ENCODE data around the gene CENPF. TPM values are rescaled to one million over a fixed set of nuclear protein-coding genes. Genes with fewer than 3 reads are reported as not detected.

CENPF gene
- total and polyA plus RNA-seq, 2 donors from 2014 or later, result 0.39 to 3.3 TPM

GRCh38 chr1:214640431-214641213 is 37.6 kb downstream of the CENPF start:
- Histone ChIP-seq H3K36me3 (ENCODE audit: control insufficient read depth in 2 of 3, insufficient read depth in 3 of 3, low read length in 3 of 3) (no peaks in the 10 kb centered on the region), H3K27me3 (ENCODE audit: control insufficient read depth, insufficient read depth, low read length) (no peaks in the 10 kb centered on the region), H3K4me3 (ENCODE audit: low read length in 3 of 3) (no peak overlapping the region), H3K27ac (ENCODE audit: low read depth in 2 of 2, low read length in 2 of 2) (no peak overlapping the region), H3K9ac (ENCODE audit: low read length in 3 of 3) (no peak overlapping the region), H3K4me1 (ENCODE audit: control insufficient read depth in 2 of 3, insufficient read depth in 2 of 3, low read depth in 1 of 3, low read length in 3 of 3) (no peaks in the 10 kb centered on the region), H3K9me3 (ENCODE audit: control insufficient read depth in 2 of 3, insufficient read depth in 1 of 3, low read length in 3 of 3) (no peaks in the 10 kb centered on the region)
- TF ChIP-seq, protein P1, sequence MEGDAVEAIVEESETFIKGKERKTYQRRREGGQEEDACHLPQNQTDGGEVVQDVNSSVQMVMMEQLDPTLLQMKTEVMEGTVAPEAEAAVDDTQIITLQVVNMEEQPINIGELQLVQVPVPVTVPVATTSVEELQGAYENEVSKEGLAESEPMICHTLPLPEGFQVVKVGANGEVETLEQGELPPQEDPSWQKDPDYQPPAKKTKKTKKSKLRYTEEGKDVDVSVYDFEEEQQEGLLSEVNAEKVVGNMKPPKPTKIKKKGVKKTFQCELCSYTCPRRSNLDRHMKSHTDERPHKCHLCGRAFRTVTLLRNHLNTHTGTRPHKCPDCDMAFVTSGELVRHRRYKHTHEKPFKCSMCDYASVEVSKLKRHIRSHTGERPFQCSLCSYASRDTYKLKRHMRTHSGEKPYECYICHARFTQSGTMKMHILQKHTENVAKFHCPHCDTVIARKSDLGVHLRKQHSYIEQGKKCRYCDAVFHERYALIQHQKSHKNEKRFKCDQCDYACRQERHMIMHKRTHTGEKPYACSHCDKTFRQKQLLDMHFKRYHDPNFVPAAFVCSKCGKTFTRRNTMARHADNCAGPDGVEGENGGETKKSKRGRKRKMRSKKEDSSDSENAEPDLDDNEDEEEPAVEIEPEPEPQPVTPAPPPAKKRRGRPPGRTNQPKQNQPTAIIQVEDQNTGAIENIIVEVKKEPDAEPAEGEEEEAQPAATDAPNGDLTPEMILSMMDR (IDR thresholded peaks at IDR 0.05; ENCODE audit: borderline replicate concordance, extremely low read depth, insufficient read depth), result no peak
- intact Hi-C loops (cut with DNase I), result no loop called here
- DNase-seq, result no peak
- no peak for FAIRE-seq

GRCh38 chr1:214641214-214641895 is 38.4 kb downstream of the CENPF start:
- no peaks in the 10 kb centered on the region for H3K4me1 ChIP-seq (ENCODE audit: control insufficient read depth in 2 of 3, insufficient read depth in 2 of 3, low read depth in 1 of 3, low read length in 3 of 3)
- H3K9ac ChIP-seq (ENCODE audit: low read length in 3 of 3), result no peak overlapping the region
- FAIRE-seq (no peak), DNase-seq (no peak)
- no peak overlapping the region for H3K27ac ChIP-seq (ENCODE audit: low read depth in 2 of 2, low read length in 2 of 2)
- no peaks in the 10 kb centered on the region for H3K9me3 ChIP-seq (ENCODE audit: control insufficient read depth in 2 of 3, insufficient read depth in 1 of 3, low read length in 3 of 3)
- no peaks in the 10 kb centered on the region for H3K27me3 ChIP-seq (ENCODE audit: control insufficient read depth, insufficient read depth, low read length)
- intact Hi-C loops (cut with DNase I), result no loop called here
- TF ChIP-seq, protein P1 (IDR thresholded peaks at IDR 0.05; ENCODE audit: borderline replicate concordance, extremely low read depth, insufficient read depth), result no peak
- no peaks in the 10 kb centered on the region for H3K36me3 ChIP-seq (ENCODE audit: control insufficient read depth in 2 of 3, insufficient read depth in 3 of 3, low read length in 3 of 3)
- no peak overlapping the region for H3K4me3 ChIP-seq (ENCODE audit: low read length in 3 of 3)

DNA sequence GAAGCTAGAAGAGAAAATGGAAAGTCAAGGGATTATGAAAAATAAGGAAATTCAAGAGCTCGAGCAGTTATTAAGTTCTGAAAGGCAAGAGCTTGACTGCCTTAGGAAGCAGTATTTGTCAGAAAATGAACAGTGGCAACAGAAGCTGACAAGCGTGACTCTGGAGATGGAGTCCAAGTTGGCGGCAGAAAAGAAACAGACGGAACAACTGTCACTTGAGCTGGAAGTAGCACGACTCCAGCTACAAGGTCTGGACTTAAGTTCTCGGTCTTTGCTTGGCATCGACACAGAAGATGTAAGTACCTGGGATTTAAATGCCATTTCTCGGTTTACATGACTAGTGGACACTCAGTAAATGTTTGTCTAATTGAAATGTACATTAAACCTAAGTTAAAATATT is 40.0 kb downstream of the CENPF start:
- H3K9me3 ChIP-seq (ENCODE audit: control insufficient read depth in 2 of 3, insufficient read depth in 1 of 3, low read length in 3 of 3), result no peaks in the 10 kb centered on the region
- intact Hi-C loops (cut with DNase I), result no loop called here
- no peak overlapping the region for H3K27ac ChIP-seq (ENCODE audit: low read depth in 2 of 2, low read length in 2 of 2)
- FAIRE-seq (no peak), DNase-seq (no peak)
- H3K4me3 ChIP-seq (ENCODE audit: low read length in 3 of 3), result no peak overlapping the region
- H3K9ac ChIP-seq (ENCODE audit: low read length in 3 of 3), result no peak overlapping the region
- no peaks in the 10 kb centered on the region for H3K36me3 ChIP-seq (ENCODE audit: control insufficient read depth in 2 of 3, insufficient read depth in 3 of 3, low read length in 3 of 3)
- TF ChIP-seq, protein P1 (IDR thresholded peaks at IDR 0.05; ENCODE audit: borderline replicate concordance, extremely low read depth, insufficient read depth), result no peak
- no peaks in the 10 kb centered on the region for H3K4me1 ChIP-seq (ENCODE audit: control insufficient read depth in 2 of 3, insufficient read depth in 2 of 3, low read depth in 1 of 3, low read length in 3 of 3)
- no peaks in the 10 kb centered on the region for H3K27me3 ChIP-seq (ENCODE audit: control insufficient read depth, insufficient read depth, low read length)

Measured in kidney (tissue), 14 donors.